Mammary microvascular endothelial cell (primary cell): Measurements from ENCODE around the gene LYSMD2. TPM values are rescaled to one million over a fixed set of nuclear protein-coding genes. Genes with fewer than 3 reads are reported as not detected.

Source experiments
- total RNA-seq: library from RNA; depleted of rRNA; stranded (reverse); fragments of >200 nt; gene quantifications from 2 replicates; pipeline ENCODE4 v1.2.3, GENCODE V29; 2015

The LYSMD2 gene, protein sequence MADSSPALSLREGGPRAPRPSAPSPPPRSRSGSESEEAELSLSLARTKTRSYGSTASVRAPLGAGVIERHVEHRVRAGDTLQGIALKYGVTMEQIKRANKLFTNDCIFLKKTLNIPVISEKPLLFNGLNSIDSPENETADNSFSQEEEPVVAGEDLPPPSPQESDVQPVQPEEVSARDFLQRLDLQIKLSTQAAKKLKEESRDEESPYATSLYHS
- total RNA-seq = 21.6 and 25.6 TPM in 2 replicates

DNA sequence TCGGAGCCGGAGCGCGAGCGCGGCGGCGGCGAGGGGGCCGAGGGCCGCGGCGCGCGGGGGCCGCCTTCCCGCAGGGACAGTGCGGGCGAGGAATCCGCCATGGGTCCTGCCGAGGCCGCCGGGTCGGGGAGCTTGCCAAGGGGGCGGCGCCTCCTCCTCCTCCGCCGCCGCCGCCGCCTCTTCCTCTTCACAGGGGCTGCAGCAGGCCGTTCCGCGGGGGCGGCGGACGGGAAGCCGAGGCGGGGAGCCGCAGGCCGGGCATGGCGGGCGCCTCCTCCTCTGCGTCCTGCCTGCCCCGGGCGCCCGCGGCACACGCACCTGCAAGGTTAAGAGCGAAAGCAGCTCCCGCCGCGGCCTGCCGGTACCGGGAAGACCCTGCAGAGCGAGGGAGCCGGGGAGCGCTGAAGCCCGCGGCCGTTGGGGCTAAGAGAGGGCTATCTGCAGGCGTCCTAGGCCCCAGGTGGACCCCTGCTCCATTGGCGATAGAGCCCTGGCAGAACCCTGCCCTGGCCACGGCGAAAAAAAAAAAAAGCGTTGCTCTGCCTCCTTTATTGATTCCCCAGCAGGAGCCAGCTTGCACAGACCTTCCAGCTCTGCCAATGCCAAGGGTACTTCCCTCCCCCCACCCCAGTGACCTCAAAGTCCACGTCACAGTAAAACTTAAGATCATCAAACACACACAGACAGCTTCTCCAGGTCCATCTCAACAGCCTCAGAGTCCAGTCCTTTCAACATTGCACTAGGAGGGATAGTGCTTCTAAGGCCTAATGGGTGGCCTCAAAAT, at the start of gene LYSMD2:
Gene LYSMD2, minus strand, starts transcription at position 134 of the 784 bp plus-strand sequence. Its CDS starts 33 bp downstream, at position 101.

GRCh38 chr15:51750792-51751696, 13.6 kb upstream of the LYSMD2 start, which contains the start of gene TMOD2:
TSS of gene TMOD2 (plus strand) at chr15:51751597. CDS start at chr15:51766442, 14,845 bp downstream.

GRCh38 chr15:51681303-51681963, 56.0 kb downstream of the LYSMD2 start, which contains the start of gene SCG3:
TSS of gene SCG3 (plus strand) at chr15:51681503. CDS start at chr15:51681756, 253 bp downstream.

Other genes starting within 250 kb of the LYSMD2 start
- gene DMXL2, start 114.9 kb downstream of the LYSMD2 start, total RNA-seq = 8.3 and 53.6 TPM in 2 replicates
- not detected in 2 replicates for gene SCG3, start 56.2 kb downstream of the LYSMD2 start, total RNA-seq
- 8.0 and 8.3 TPM in 2 replicates for gene TMOD2, start 13.9 kb upstream of the LYSMD2 start, total RNA-seq
- gene TMOD3, start 92.0 kb upstream of the LYSMD2 start, total RNA-seq = 40.4 and 44.1 TPM in 2 replicates
- 26.2 and 35.3 TPM in 2 replicates for gene LEO1, start 234.1 kb upstream of the LYSMD2 start, total RNA-seq